Activated CD4-positive, alpha-beta T cell treated with anti-CD3 and anti-CD28 coated beads, Interleukin-2, amount 50 U/mL, for 4 hours (primary cell): ENCODE measurements around the gene TERT.

Experiments
- DNase-seq, 2 experiments: peaks; one replicate each; pipeline ENCODE4 v3.0.0-alpha.2; 2020

The TERT gene

DNA sequence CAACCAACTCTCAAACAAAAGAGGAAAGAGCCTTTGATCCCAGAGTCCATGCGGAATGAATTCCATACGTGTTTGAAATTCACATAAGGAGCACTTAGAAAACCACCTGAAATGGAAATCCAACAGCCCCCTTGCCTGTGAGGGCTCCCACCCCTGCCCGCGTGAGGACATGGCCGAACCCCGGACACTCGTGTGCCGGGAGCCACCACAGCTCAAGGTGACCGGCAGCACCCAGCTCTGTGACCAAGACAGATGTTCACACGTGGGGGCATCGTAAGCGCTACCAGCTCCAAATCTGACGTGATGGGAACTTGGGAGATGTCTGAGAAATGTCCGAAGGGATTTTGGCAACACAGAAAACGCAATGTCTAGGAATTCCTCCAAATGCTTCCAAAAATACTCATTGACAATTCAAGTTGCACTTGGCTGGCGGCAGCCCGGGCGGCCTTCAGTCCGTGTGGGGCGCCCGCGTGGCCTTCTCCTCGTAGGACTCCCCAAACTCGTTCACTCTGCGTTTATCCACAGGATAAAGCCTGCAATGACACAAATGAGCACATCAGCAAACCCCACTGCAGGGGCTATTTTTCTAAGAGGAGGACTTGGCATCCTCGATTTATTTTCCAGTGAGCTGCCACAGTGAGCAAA lies 23.2 kb upstream of the TERT start:
- no peak for DNase-seq

GRCh38 chr5:1316588-1317340 lies 21.9 kb upstream of the TERT start:
- DNase-seq, result no peak

- DNase-seq, result peak; percentile 28 to 40
Measured at GRCh38 chr5:1315709-1316587, 21.1 kb upstream of the TERT start.

DNA sequence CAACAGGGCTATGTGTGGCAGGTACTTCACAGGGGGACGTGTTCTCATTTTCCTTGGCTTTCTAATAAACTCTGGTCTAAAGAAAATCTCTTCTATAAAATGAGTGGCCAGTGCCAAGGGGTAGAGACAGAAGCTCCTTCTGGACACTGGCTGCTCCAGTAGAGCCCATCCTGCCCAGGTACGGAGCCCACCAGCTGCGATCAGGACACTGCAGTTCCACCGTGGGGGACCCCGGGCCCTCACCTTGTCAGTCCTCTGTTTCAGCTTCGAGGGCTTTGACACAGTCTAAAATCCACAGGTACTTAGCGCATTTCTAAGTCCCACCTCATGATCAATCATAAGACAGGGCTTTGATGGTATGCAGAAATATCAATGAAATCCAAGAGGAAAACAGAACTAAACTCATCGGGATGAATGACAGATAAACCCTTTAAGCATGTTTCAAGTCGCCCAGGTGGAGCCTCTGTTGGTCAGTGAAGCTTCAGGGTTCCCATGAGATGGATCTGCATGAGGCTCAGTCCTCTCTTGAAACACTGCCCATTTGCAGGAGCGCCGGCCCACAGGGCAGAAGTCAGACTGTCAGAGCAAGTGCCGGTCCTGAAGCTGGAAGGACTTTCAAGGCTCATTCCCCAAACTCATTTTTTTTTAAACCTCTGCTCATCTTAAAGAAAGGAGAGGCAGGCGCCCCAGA lies 20.3 kb upstream of the TERT start:
- no peak for DNase-seq

- DNase-seq, result no peak
Measured at GRCh38 chr5:1314564-1314982, 19.7 kb upstream of the TERT start.

- DNase-seq, result no peak
Measured at GRCh38 chr5:1312993-1313833, 18.3 kb upstream of the TERT start.

- DNase-seq, result peak in 1 of 2 experiments; percentile 25
Measured at GRCh38 chr5:1312206-1312605, 17.3 kb upstream of the TERT start.

DNA sequence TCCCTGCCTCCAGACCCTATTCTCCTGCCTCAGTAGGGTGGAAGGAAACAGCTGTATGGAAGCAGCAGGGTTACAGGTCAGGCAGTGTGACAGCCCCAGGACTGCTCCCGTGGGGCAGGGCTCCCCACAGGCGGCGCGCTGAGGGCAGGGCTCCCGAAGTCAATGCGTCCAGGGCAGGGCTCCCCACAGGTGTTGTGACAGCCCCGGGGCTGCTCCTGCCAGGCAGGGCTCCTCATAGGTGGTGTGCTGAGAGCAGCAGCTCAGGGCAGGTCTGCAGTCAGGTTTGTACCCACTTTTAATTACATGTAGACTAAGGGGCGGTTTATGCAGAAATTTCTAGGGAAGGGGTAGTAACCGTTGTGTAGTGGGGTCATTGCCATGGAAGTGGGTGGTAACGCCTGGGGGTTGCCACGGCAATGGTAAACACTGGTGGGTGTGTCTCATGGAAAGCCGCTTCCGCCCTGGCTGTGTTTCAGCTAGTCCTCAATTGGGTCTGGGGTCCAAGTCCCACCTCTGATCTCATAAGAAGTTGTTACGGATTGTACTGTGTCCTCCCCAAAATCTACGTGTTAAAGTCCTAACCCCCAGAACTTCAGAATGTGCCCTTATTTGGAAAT lies 16.7 kb upstream of the TERT start:
- no peak for DNase-seq

- no peak for DNase-seq
Measured at GRCh38 chr5:1310118-1310517, 15.2 kb upstream of the TERT start.

DNA sequence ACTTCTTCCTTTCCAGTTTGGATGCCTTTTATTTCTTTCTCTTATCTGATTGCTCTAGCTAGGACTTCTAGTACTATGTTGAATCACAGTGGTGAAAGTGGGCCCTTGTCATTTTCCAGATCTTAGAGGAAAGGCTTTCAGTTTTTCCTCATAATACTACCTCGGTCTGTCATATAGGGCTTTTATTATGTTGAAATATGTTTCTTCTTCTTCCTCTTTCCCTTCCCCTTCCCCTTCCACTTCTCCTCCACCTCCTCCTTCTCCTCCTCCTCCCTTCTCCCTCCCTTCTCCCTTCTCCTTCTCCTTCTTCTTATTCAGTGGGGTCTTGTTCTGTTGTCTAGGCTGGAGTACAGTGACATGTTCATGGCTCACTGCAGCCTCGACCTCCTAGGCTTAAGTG lies 9.2 kb upstream of the TERT start:
- no peak for DNase-seq

DNA sequence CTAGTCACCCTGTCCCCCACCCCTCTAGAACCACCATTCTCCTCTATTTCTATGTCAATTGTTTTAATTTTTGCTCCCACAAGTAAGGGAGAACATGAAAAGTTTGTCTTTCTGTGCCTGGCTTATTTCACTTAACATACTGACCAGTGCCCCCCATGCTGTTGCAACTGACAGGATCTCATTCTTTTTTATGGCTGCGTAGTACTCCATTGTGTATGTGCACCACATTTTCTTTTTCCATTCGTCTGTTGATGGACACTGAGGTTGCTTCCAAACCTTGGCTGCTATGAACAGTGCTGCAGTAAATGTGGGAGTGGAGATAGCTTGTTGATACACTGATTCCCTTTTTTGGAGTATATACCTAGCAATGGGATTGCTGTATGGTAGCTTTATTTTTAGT lies 7.4 kb upstream of the TERT start:
- DNase-seq, result no peak

GRCh38 chr5:1300581-1301083 lies 5.8 kb upstream of the TERT start:
- DNase-seq, result no peak

DNA sequence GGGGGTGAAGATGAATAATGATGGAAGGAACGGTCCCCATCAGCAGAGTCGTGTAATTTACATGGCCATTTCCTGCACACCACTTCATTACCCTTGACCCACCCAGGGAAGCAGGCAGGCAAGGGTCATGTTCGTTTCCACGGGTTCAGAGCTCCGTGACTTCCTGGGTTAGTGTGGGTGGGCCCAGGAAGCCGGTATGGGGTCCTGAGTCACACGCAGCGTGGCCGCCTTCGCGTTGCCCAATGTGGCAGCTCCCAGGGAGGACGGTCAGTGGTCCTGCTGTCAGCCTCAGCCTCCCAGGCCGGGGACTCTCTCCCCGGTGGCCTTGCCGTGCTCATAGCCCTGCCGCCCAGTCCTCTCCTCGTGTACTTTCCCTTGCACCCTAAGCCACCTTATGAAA lies 5.1 kb upstream of the TERT start:
- DNase-seq, result no peak

DNA sequence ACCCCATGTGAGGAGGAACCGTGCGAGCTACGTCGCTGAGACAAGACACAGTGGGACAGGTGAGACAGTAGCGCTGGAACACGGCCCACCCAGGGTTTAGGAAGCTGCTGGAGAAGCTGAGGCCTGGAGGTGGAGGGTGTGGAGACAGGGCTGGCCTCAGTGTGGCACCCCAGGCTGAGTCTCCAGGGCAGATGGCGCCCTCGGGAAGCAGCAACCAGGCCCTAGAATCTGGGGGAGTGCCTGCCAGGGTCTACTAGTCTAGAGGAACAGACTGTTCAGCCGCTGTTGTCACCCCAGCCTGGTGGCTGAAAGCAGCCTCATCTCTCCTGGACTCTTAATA lies 4.6 kb upstream of the TERT start:
- no peak for DNase-seq

DNA sequence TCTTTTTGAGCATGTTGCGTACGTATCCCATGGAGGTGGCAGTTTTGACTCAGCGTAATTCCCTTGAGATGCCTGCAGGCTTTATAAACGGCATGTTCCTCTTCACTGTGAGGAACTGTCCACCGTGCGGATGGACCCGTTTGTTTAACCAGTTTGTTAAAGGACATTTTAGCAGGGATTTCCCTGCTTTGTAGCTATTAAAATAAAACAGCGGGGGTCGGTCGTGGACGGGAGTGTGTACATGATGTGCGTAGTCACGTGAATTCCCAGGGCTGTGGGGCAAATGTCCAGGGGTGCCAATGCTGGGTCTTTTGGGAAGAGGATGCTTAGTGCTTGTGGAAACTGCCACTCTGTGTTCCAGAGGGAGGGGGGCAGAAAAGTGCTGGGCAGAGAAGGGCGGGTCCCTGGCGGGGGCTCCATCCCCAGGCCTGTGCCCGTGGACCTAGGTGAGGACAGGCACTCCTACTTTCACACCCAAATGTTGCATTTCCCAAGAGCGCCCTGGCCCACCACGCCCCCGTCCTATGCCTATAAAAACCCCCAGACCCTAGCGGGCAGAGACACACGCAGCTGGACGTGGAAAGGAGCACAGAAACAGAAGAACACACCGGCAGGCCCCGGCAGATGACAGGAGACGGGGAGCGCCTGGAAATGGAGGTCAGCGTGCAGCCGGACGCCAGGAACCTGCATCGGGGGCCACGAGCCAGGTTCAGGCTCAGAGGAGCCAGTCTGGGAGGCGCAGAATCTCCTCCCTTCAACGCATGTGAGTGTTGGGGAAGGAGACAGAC lies 4.0 kb upstream of the TERT start:
- no peak for DNase-seq

- no peak for DNase-seq
Measured at GRCh38 chr5:1298067-1298551, 3.2 kb upstream of the TERT start.

GRCh38 chr5:1297243-1297642 lies 2.4 kb upstream of the TERT start:
- DNase-seq, result no peak

GRCh38 chr5:1295650-1296037 lies 776 bp upstream of the TERT start:
- no peak for DNase-seq

- no peak for DNase-seq
Measured at GRCh38 chr5:1294206-1294834, 548 bp downstream of the TERT start.
